NCI-H2081 (cell line): Measurements from ENCODE around the gene TEX47.

Experiments used
- DNase-seq, 2 experiments: peaks; one replicate each; lab custom pipeline; 2025; lab: John Stamatoyannopoulos, UW

Gene TEX47

DNA sequence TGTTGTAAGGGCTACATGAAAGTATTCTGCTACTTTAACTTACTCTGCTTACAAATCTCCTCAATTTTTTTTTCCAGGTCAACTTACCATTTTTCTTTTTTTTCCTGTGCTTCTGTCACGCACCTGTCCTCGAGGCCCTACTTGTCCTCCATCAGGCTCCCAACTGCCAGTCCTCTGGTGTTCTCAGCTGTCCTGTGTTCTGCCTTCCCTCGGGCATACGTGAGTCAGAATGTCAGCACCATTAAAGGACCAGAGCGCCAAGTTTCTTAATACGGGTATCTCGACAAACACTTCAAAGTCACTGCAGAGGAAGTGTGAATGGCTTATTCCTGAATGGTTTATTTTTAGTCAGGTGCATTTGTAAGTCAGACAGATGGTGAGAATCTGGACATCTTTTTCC, at the start of gene TEX47:
TEX47 (minus strand) TSS at position 185 of the 400 bp plus-strand sequence. CDS start 795 bp downstream, outside the sequence.
- no peak for DNase-seq

DNA sequence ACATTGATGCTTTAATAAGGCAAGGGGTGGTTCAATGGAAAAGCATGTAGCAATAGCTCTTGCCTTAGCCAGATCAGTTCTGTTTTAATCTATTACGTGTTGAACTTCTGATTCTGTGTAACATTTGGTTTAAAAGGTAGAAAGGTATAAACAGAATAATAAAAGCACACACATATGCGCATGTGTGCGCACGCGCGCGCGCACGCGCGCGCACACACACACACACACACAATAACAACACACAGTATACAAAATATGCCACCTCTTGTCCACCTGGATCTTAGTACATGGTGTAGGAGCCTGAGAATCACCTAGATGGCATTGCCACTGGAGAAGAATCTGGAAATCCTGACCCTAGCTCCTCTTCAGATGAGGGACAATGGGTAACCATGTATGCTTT, 49.6 kb upstream of the TEX47 start:
- no peak for DNase-seq

DNA sequence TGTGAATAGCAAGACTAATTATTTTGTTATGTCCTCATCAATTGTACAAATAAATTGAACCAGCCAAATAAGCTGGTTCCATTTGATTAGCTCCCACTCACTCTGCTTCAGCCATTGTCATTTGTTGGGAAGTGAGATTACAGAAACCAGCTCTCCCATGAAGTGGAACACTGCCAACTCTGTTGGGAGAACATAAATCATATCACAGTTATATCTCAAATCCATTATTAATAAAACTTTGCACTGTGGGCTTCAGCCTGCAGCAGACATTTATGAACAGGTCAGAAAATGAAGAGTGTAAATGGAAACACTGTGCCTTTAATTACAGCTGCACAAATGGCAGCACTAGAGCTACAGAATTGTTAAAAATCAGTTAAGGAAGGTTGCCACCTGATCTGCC, 46.7 kb upstream of the TEX47 start:
- no peak for DNase-seq

DNA sequence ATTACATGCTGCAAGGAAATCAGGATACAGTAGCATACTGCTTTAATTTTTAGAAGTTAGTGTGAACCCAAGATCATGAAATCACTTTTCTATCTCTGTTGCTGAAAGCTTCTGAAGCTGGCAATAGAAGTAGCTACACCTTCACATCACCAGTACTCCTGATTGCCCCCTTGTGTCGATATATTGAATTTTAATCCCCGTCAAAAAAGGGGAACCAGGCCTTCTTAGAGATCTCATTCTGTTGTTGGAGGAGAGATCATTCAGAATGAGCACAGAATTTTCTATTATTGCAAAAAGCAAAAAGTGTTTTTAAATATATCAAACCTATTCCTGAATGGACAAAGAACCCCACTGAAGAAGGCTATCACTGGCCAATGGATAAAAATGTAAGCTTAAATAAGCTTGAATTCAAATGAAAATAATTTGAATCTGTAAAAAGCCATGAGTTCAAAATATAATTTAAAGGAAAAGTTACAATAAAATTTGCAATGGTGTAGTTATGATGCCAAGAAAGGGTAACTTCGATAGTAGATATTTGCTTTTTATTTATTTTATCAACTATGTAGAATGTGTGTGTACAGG, 39.7 kb upstream of the TEX47 start:
- DNase-seq = peak; percentile 55 to 70

DNA sequence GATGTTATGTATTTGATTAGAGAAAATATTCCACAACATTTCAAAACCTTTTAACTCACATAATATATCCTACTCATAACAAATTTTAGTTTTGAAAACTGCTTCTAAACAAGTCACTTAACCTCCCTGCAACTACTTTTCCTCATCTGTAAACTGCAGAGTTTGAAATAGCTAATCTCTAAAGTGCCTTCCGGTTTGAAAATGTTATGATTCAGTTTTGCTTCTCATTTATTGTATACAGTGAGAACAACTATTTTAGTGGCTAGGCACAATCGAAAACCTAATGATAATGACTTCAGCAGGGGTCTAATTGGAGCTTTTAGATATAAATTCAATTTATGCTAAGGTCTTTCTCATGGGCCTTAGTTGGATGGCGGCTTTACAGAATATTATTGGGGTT, 30.7 kb upstream of the TEX47 start:
- DNase-seq = no peak

DNA sequence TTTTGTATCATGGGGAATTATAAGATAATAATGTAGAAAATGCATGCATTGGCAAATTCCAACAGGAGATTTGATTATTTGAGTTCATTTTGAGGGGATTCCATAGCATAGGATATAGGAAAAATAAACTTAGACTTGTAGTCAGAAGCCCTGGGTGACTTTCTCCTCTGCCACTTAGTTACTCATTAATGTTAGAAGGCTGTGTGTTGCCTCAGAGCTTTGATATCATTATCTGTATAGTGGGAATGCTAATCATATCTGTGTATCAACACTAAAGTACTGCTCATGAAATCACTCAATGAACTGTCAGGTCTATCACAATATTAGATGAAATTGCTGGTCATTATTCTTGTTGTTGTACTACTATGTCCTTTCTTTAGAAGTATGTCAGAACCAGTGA, 23.0 kb upstream of the TEX47 start:
- no peak for DNase-seq

DNA sequence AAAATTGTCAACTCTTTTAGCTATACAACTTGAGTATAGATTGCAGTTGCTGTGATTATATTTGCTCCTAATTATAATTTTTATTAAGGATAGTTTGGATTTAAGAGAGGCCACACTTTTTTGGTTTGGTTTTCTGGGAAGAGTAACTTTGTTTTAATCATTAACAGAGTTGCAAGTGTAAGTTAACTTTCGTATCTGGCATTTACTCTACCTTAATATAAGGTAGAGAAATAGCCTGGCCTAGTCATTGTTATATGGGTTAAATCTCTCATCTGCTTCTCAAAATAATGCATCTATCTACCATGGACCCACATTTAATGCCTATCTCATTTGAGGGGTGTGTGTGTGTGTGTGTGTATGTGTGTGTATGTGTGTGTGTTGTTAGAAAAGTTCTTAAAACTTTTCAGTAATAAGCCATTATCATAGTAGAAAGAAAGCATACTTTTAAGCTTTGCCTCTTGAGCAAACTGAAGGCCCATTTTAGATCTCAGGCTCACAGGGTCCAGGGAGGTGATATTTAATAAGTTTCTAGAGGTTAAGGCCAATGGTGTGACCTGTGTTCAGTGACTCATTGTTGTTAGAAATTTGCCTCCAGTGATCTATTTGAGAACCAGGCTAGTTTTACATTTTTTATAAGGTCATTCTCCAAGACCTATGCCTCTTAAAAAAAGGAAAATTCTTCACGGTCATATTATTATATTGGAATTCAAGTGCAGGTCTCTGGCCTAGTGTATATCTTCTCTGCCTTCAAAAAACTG, 10.9 kb upstream of the TEX47 start:
- no peak for DNase-seq

DNA sequence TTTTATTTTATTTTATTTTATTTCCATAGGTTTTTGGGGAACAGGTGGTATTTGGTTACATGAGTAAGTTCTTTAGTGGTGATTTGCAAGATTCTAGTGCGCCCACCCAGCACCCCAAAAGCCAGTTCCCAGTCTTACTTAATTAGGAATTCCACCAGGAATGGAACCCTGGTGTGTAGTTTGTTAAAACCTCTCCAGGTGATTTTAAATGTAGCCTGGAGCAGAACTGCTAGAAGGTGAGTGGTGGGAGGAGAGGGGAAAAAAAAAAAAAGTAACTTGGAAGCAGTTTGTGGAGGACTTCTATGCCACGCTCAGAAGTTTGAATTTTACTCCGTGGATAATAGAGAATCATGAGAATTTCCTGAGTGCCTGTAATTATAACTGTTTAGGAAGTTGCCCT, 5.5 kb upstream of the TEX47 start:
- DNase-seq = no peak

DNA sequence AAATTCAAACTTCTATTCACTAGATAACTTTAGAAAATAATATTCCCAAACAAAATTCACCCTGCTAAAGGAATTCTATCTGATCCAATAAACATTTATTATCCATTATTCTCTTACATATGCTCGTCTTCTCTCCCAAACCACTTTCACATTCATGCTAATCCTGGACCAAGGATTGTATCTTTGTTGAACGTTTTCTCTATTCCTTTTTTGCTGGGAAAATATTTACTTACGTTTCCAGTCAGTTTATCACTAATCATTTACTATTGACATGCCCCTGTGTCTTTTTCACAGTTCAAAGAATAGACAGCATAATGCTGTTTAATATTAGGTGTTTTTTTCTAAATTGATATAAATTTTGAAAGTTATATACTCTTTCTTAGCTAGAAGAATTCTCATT, 3.2 kb downstream of the TEX47 start:
- DNase-seq = no peak

DNA sequence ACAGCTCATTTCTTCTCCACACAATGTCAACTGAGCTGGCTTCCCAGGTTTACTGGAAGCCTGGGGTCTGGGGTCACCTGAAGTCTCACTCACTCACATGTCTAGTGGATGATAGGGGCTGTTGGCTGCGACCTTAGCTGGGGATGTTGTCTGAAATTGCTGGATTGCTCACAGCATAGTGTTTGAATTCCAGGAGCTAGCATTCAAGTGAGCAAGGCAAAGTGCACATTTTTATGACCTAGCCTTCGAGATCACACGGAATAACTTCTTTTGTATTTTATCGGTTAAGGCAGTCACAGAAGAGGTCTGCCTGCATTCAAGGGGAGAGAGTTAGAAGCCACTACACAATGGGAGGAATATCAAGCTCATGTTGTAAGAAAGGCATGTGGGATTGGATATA, 3.6 kb downstream of the TEX47 start:
- no peak for DNase-seq

DNA sequence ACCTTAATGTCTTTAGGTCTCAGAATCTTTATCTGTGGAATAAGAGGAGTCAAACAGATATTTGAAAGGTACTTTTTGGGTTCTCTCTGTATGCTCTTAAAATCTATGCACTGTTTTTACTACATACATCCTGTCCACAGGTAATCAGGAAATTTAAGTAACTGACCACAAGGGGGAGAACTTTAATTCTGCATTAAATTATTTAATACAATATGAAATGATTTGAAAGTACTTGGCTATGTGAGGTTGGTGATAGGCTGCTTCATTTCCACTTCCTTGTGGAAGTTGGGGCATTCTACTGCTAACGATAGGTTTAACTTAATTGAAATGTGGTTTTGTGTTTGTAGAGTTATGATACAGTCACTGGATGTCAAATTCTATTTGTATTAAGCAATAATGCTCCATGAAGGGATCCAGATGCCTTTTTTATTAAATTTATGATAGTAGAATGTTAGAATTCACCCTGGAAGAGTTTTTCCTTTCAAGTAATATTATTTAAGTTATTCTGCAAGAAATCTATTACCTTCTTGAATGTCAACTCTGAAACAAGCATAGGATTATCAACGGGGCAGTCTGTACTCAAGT, 6.0 kb downstream of the TEX47 start:
- DNase-seq = peak; percentile 32 to 58

DNA sequence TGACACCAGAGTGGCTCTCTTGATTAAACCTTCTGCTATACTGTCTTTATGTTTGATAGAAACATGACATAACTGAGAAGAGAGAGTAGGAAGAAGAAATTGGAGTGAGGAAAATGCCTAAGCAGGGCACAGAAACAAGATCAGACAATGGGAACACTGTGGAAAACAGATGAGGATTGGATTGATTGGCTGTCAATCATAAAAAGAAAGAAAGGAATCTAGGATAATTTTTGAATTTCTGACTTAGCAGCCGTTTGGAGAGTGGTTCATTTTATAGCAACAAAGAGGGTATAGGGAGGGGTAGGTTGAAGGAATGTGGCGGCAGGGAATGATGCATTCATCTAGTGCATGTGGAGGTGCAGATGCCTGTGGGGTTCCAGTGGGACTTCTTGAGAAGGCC, 7.8 kb downstream of the TEX47 start:
- no peak for DNase-seq

DNA sequence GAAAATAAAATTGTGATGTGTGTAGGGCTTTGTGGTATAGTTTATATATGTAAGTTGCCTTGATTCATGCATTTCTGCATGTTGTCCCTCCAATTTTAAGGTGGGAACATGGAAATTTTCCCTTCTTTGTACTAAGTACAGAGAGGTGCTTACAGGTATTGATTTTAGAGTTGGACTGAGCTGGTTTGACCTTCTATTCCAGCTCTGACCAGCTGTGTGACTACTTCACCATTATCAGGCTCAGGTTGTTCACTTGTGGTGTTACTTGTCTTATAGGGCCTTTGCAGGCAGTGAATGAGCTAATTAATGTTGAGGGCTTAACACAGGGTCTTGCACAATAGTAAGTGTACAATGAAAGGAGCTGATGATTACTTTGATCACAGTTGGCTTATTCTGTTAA, 19.7 kb downstream of the TEX47 start:
- no peak for DNase-seq

DNA sequence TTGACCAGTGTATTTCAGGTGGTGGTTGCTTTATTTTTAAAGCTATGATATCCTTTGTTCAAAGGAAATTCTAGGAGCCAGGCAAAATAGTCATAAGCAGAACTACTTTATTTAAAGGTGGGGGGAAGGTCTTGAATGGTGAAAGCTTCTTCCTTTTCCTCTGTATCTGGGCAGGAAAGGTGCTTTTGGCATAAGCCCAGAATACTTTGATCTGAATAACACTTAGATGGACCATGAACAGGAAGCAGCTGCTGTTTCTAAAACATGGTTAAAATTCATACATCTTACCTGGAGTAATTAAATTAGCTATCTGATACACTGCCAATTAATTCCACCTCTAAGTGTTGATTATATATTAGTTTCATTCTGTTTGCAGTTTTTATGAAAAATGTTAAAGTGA, 22.8 kb downstream of the TEX47 start:
- DNase-seq = peak in 1 of 2 experiments; percentile 74

DNA sequence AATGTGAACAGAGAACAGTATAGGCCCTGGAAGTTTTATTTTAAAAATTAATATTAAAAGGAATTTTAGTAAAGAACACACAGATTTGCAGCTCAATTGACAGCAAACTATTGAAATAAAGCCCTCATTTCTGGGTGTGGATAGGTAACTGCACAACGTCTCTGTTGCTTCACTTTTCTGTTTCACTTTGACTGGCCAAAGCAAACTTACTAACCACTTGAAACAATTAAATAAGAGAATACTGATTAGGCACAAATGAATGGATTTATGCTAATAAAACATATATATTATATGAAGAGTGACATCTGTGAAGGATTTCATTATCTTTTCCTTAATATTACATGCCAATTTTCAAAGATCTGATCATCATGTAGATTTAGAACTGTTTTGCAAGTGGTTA, 24.1 kb downstream of the TEX47 start:
- DNase-seq = no peak

DNA sequence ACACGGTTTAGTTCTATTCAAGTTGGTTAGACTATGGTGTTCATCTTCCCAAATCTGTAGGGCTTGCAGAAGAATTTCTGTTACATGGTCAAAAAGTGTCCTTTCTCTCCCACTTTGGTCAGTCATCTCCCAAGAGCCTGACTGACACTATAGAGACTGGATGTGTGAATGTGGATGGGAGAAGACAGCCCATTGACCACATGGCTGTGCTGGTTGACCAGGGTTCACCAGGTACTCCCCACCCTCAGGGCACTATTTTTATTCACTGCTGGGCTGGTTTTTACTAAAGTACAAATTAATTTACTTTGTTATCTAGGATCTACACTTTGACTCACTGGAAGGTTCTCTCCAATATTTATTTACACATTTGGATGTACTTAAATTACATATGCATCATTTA, 33.8 kb downstream of the TEX47 start:
- peak in 1 of 2 experiments; percentile 12 for DNase-seq

DNA sequence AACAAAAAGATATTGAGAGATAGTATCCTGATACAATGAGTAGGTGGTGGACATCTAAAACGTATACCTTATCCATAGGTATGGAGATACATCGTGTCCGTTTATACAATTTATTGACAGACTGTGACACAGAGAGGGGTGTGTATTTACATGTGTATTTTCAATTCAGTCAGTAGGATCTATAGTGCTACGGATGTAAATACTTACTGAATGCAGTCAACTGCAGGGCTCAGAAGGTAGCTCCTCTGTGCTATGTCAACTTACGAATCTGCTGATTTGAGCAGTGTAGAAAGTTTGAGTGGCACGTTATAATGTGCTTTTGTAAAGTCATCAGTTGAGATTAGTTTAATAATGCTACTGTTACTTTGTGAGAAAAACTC, 35.4 kb downstream of the TEX47 start:
- no peak for DNase-seq

DNA sequence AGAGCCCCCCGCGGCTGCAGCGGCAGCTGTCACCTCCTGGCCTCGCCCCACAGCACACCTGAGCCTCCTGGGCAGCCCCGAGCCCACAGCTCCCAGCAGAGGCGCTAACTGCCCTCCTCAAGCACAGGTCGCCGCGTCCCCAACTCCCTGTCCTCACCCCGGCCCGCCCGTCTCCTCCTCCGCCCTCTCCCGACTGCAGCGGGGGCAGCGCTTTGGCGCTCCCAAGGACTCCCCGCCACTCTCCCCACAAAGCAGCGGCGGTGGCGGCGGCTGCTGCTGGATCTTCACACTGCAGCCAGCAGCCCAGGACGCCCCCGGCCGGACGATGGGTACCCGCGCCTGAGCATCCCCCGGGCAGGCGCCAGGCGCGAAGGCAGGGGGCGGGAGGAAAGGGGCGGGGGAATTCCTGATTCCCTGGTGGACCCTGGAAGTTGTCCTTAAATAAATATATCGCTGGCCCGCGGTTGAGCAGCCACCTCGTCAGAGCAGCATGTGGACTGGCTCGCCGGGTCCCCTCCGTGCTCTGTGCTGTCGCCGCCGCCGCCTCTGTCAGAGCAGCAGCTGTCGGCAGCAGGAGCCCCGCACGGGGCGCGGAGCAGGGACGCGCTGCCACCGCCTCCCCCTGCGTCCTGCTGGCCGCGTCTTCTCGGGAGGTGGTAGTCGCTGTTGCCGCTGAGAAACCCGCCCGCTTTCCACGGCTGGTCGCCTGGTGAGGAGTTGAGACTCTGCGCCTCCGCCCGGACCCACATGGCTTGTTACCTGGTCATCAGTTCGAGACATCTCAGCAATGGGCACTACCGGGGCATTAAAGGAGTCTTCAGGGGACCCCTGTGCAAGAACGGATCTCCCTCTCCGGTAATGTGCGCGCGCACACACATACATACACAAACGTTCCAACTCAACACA, 36.1 kb downstream of the TEX47 start, which contains the start of gene ZNF804B:
ZNF804B (plus strand) TSS at position 471 of the 906 bp plus-strand sequence; CDS start at position 748, 277 bp downstream.
- peak; percentile 70 to 80 for DNase-seq

DNA sequence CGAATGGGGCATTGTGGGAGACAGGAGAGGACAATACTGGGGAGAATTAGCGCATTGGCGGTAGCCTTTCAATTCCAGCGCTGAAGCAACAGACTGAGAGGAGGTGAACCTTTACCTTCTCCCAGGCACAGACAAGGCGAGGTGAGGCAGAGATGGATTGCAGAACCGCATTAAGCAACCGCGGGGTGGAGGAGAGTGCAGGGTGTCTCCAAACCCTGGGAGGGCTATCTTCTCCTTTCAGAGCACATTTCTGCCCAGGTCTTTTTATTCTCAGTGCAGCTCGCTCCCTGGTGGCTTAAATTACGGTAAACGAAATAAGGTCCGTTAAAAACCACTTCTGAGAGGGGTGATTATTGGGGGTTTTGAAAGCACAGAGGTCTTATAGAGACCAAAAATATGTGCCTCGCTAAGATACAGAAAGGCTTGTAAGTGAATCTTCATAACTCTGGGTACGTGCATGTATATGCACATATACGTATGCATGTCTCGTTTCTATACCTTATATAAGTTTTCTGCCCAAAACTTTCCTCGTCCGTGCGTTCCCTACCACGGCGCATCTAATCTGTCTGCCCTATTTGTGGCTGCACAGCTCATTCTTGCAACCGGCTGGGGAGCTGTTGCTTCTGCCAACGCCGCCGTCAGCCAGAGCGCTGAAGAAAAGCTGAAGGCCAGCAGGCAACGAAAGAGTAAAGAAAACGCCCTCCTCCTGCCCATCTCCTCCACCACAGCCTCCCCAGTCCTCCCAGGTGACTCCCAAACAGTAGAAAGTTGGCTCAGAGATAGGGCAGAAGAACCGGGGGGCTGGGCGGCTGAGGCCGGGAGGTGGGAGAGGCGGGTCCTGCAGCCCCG, 36.9 kb downstream of the TEX47 start:
- peak; percentile 64 to 80 for DNase-seq

DNA sequence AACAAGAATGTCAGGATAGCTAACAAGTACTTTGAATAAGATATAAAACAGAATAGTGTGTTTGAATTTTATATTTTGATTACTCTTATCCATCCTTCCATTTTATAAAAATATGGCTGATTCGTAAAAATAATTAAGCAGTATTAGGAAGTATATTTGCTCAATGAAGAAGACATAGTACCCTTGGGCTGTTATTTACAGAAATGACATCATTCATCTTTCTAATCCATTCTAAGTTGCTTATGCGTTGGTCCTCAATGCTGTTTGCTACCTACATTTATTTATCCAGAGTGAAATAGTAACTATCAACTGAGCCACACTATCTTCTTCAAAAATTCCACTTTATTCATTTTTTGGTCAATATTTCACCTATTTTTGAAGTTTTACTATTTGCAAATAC, 38.2 kb downstream of the TEX47 start:
- no peak for DNase-seq

DNA sequence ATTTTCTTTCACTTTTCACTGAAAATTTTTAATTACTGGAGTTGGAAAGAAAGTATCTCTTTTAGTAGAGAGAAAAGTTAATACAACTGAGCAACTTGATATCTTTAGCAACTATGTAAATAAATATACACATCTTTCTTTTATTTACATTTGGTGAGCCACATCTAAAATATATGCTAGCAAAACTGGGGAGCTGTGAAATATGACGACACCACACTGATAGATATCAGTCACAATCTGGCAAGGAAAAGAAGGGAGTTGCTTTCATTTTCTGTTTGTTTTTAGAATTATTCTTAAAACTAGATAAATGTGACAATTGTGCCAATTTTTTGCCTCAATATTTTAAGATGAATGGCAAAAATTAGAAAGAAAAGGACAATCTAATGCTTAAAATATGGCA, 38.7 kb downstream of the TEX47 start:
- no peak for DNase-seq
